Retinal pigment epithelial cell (primary cell): Measurements from ENCODE around the gene BTD.

Experiments
- DNase-seq: peaks from one replicate; pipeline ENCODE4 v3.0.0-alpha.2; 2010; ENCODE audit warnings: low read depth
- H3K4me3 ChIP-seq: 2 replicates; pipeline ENCODE4 v1.5.1; 2011; ENCODE audit warnings: mild to moderate bottlenecking, low read length, control low read depth, moderate library complexity
- CTCF ChIP-seq: conservative IDR thresholded peaks from 2 replicates; pipeline ENCODE4 v1.5.1; 2011; ENCODE audit warnings: low read depth, low read length, control low read depth, inconsistent platforms

Gene BTD

GRCh38 chr3:15657016-15657415, 55.5 kb downstream of the BTD start:
- no peak overlapping the region for H3K4me3 ChIP-seq
- no peak for TF ChIP-seq CTCF
- no peak for DNase-seq

- TF ChIP-seq CTCF: no peak
- H3K4me3 ChIP-seq: no peak overlapping the region
- DNase-seq: no peak
Observed at GRCh38 chr3:15659254-15659975, 57.9 kb downstream of the BTD start.

- no peak overlapping the region for H3K4me3 ChIP-seq
- no peak for DNase-seq
- TF ChIP-seq CTCF: no peak
Observed at GRCh38 chr3:15660055-15660935, 58.8 kb downstream of the BTD start.

GRCh38 chr3:15664144-15664543, 62.6 kb downstream of the BTD start:
- DNase-seq: no peak
- H3K4me3 ChIP-seq: no peak overlapping the region
- no peak for TF ChIP-seq CTCF

GRCh38 chr3:15665510-15666150, 64.1 kb downstream of the BTD start:
- DNase-seq: no peak
- TF ChIP-seq CTCF: no peak
- no peak overlapping the region for H3K4me3 ChIP-seq

- DNase-seq: no peak
- no peak for TF ChIP-seq CTCF
- H3K4me3 ChIP-seq: no peak overlapping the region
Observed at GRCh38 chr3:15666277-15666676, 64.7 kb downstream of the BTD start.
